T-helper 1 cell (primary cell): ENCODE measurements around the gene AMOTL2.

Source experiments
- DNase-seq, 5 donors: peaks; one replicate each; pipeline ENCODE4 v3.0.0-alpha.2; 2012 to 2020

AMOTL2 gene

GRCh38 chr3:134350861-134351311 lies 23.4 kb downstream of the AMOTL2 start:
- no peak for DNase-seq

- no peak for DNase-seq
These were observed 24.0 kb downstream of the AMOTL2 start for GRCh38 chr3:134350266-134350665.

GRCh38 chr3:134348524-134348923 lies 25.7 kb downstream of the AMOTL2 start:
- no peak for DNase-seq

- no peak for DNase-seq
These were observed 26.7 kb downstream of the AMOTL2 start for GRCh38 chr3:134347551-134347950.

GRCh38 chr3:134346744-134347143 lies 27.5 kb downstream of the AMOTL2 start:
- no peak for DNase-seq

- no peak for DNase-seq
These were observed 29.0 kb downstream of the AMOTL2 start for GRCh38 chr3:134345202-134345601.

- DNase-seq: no peak
These were observed 29.7 kb downstream of the AMOTL2 start for GRCh38 chr3:134344560-134344959.

GRCh38 chr3:134342259-134342658 lies 32.0 kb downstream of the AMOTL2 start:
- no peak for DNase-seq

- no peak for DNase-seq
These were observed 32.9 kb downstream of the AMOTL2 start for GRCh38 chr3:134341389-134341788.

GRCh38 chr3:134340982-134341365 lies 33.3 kb downstream of the AMOTL2 start:
- DNase-seq: no peak

GRCh38 chr3:134340362-134340981 lies 33.8 kb downstream of the AMOTL2 start:
- no peak for DNase-seq

- DNase-seq: no peak
These were observed 34.3 kb downstream of the AMOTL2 start for GRCh38 chr3:134339913-134340312.

- DNase-seq: no peak
These were observed 34.9 kb downstream of the AMOTL2 start for GRCh38 chr3:134339331-134339730.

- no peak for DNase-seq
These were observed 35.6 kb downstream of the AMOTL2 start for GRCh38 chr3:134338516-134339261.

- no peak for DNase-seq
These were observed 36.1 kb downstream of the AMOTL2 start for GRCh38 chr3:134338201-134338512.

GRCh38 chr3:134337511-134338200 lies 36.6 kb downstream of the AMOTL2 start:
- no peak for DNase-seq

GRCh38 chr3:134337071-134337482 lies 37.2 kb downstream of the AMOTL2 start:
- no peak for DNase-seq

GRCh38 chr3:134336587-134336986 lies 37.7 kb downstream of the AMOTL2 start:
- no peak for DNase-seq

- DNase-seq: no peak
These were observed 39.4 kb downstream of the AMOTL2 start for GRCh38 chr3:134334901-134335280.

- DNase-seq: no peak
These were observed 39.9 kb downstream of the AMOTL2 start for GRCh38 chr3:134334231-134334900.

- DNase-seq: no peak
These were observed 40.6 kb downstream of the AMOTL2 start for GRCh38 chr3:134333522-134334181.

- DNase-seq: no peak
These were observed 41.9 kb downstream of the AMOTL2 start for GRCh38 chr3:134332344-134332743.

GRCh38 chr3:134331811-134332199 lies 42.4 kb downstream of the AMOTL2 start:
- DNase-seq: no peak
